ENCODE data around the gene RFPL4AL1.
"Not testable (repeated sequence)": the region's sequence is repeated elsewhere in the genome, so short reads cannot be mapped to it uniquely, and the experiment has no call there.

DNA sequence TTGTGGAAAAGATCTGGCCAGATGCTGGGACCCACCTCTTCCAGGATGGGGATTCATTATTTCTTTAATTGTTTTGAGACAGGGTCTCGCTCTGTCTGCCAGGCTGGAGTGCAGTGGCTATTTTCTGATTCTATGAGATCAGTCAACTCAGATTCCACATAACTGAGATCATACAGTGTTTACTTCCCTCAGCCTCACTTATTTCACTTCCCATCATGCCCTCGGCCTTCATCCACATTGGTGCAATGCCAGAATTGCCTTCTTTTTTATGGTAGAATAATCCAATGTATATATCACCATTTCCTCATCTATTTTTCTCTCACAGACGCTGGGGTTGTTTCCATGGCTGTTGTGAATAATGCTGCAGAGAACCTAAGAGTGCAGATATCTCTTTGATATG is 714 bp downstream of the RFPL4AL1 start:
- TF ChIP-seq CTCF (IDR thresholded peaks at IDR 0.05 in 4 of 5, conservative IDR thresholded peaks at IDR 0.05 in 1 of 5); POLR2A (IDR thresholded peaks at IDR 0.05): not testable (repeated sequence)

Data from gastrocnemius medialis (tissue), 4 donors.